HepG2 (cell line): ENCODE measurements around the gene NT5C. TPM values are rescaled to one million over a fixed set of nuclear protein-coding genes. Genes with fewer than 3 reads are reported as not detected.

Experiments
- ATAC-seq: fragments of 200-7000 bp; cut with Tn5 transposase; 3 replicates; pipeline ENCODE4 v1.9.1; 2020; ENCODE audit warnings: mild to moderate bottlenecking, moderate library complexity
- BruUV-seq: library from RNA; stranded (reverse); fragments of 400-500 nt; replicated peaks from 2 replicates; lab custom pipeline; 2021; lab: Mats Ljungman, UMichigan
- CTCF ChIA-PET: fragments of 300-600 bp; formaldehyde crosslinking; extraction: SDS; loops from one replicate; lab custom pipeline; 2021; ENCODE audit warnings: low total read pairs, inconsistent platforms, low intra/inter-chr PET ratio; lab: Yijun Ruan, JAX
- POLR2A ChIA-PET: fragments of 350-600 bp; sonication (Branson Sonifier 250); formaldehyde crosslinking; loops from one replicate; lab custom pipeline; 2020; ENCODE audit warnings: antibody characterized with exemption, inconsistent platforms; lab: Yijun Ruan, JAX
- DNase-seq: peaks from one replicate; pipeline ENCODE4 v3.0.0-alpha.2; 2015; ENCODE audit warnings: low spot score
- FAIRE-seq: peaks from 3 replicates; lab custom pipeline; 2011; peaks lifted over from hg19 to GRCh38; lab: Jason Lieb, UNC
- H2AFZ ChIP-seq: one replicate; pipeline ENCODE4 v1.6.1; 2011; ENCODE audit warnings: low read length, inconsistent platforms
- H3K27ac ChIP-seq: fragments of 300-600 bp; 3 replicates; pipeline ENCODE4 v1.8.0; 2011; ENCODE audit warnings: mixed run types, mild to moderate bottlenecking, mixed read lengths, low read length, inconsistent platforms; ENCODE audit not compliant: insufficient read depth; ENCODE audit errors: extremely low read length
- H3K27me3 ChIP-seq, 2 experiments: fragments of 200-600 bp in 1 of 2; 2 replicates in 1 of 2; 3 replicates in 1 of 2; pipeline versions ENCODE4 v1.6.0 to v1.8.0; 2011; ENCODE audit warnings: low read length in 2 of 2, mild to moderate bottlenecking in 2 of 2, moderate library complexity in 2 of 2, inconsistent platforms in 1 of 2; ENCODE audit not compliant: insufficient read depth in 2 of 2, control insufficient read depth in 1 of 2
- H3K36me3 ChIP-seq, 2 experiments: fragments of 200-600 bp in 1 of 2; replicated peaks in 1 of 2; 2 replicates in 1 of 2; 3 replicates in 1 of 2; pipeline versions ENCODE4 v1.5.1 to v1.8.0; 2011; ENCODE audit warnings: low read length in 2 of 2, inconsistent platforms in 1 of 2; ENCODE audit not compliant: insufficient read depth in 2 of 2, control insufficient read depth in 1 of 2
- H3K4me1 ChIP-seq: 2 replicates; pipeline ENCODE4 v1.5.1; 2012; ENCODE audit warnings: low read length, inconsistent platforms; ENCODE audit not compliant: insufficient read depth
- H3K4me2 ChIP-seq: 2 replicates; pipeline ENCODE4 v1.6.0; 2011; ENCODE audit warnings: low read depth, low read length, inconsistent platforms
- H3K4me3 ChIP-seq, 3 experiments: fragments of 200-600 bp in 1 of 3; sonication (generic), shearing (Covaris generic) in 1 of 3; replicated peaks in 1 of 3; 2 replicates each; pipeline ENCODE4 v1.5.1; 2011 to 2016; ENCODE audit warnings: low read length in 3 of 3, inconsistent platforms in 2 of 3, low read depth in 2 of 3, mild to moderate bottlenecking in 2 of 3, control low read depth in 1 of 3, mixed read lengths in 1 of 3; ENCODE audit not compliant: insufficient read depth in 1 of 3
- H3K79me2 ChIP-seq: one replicate; pipeline ENCODE4 v1.6.1; 2011; ENCODE audit warnings: low read length, inconsistent platforms; ENCODE audit not compliant: insufficient read depth
- H3K9ac ChIP-seq: 2 replicates; pipeline ENCODE4 v1.6.0; 2011; ENCODE audit warnings: mild to moderate bottlenecking, low read depth, low read length, inconsistent platforms; ENCODE audit not compliant: insufficient read depth
- H3K9me3 ChIP-seq: 2 replicates; pipeline ENCODE4 v1.5.1; 2012; ENCODE audit warnings: mild to moderate bottlenecking, low read length
- H4K20me1 ChIP-seq: 2 replicates; pipeline ENCODE4 v1.6.0; 2011; ENCODE audit warnings: inconsistent platforms, mild to moderate bottlenecking, low read length, moderate library complexity; ENCODE audit not compliant: insufficient read depth
- ATM ChIP-seq: fragments of 450-650 bp; IDR thresholded peaks from 2 replicates; pipeline ENCODE4 v1.7.1; 2017; ENCODE audit warnings: mild to moderate bottlenecking, borderline replicate concordance
- EED ChIP-seq: sonication (generic); formaldehyde crosslinking; IDR thresholded peaks from 2 replicates; pipeline ENCODE4 v1.5.0; 2020; ENCODE audit warnings: mild to moderate bottlenecking, missing genetic modification reagents
- HDAC1 ChIP-seq: sonication (generic); formaldehyde crosslinking; IDR thresholded peaks from 2 replicates; pipeline ENCODE4 v1.5.1; 2020; ENCODE audit warnings: mild to moderate bottlenecking, missing genetic modification reagents
- MYNN ChIP-seq: sonication (generic); formaldehyde crosslinking; IDR thresholded peaks from 2 replicates; pipeline ENCODE4 v1.4.0; 2020; ENCODE audit warnings: mild to moderate bottlenecking, low read depth, missing genetic modification reagents
- NR2F6 ChIP-seq, 2 experiments: IDR thresholded peaks; 2 replicates each; pipeline ENCODE4 v1.6.1; 2016; ENCODE audit warnings: antibody characterized with exemption in 1 of 2, mild to moderate bottlenecking in 1 of 2
- RXRA ChIP-seq: sonication (generic); formaldehyde crosslinking; IDR thresholded peaks from 2 replicates; pipeline ENCODE4 v1.5.1; 2020; ENCODE audit warnings: missing genetic modification reagents
- STAG1 ChIP-seq: sonication (generic); formaldehyde crosslinking; IDR thresholded peaks from 2 replicates; pipeline ENCODE4 v1.4.0; 2020; ENCODE audit warnings: missing genetic modification reagents
- ZBTB1 ChIP-seq: sonication (generic); formaldehyde crosslinking; IDR thresholded peaks from 2 replicates; pipeline ENCODE4 v1.4.0; 2020; ENCODE audit warnings: missing genetic modification reagents, borderline replicate concordance
- ZNF3 ChIP-seq: IDR thresholded peaks from 2 replicates; pipeline ENCODE4 v1.7.0; 2017; ENCODE audit warnings: inconsistent platforms
- ZNF335 ChIP-seq: sonication (generic); formaldehyde crosslinking; IDR thresholded peaks from 2 replicates; pipeline ENCODE4 v1.4.0; 2020; ENCODE audit warnings: missing genetic modification reagents
- ZNF749 ChIP-seq: sonication (generic); formaldehyde crosslinking; IDR thresholded peaks from 2 replicates; pipeline ENCODE4 v1.8.0; 2022; ENCODE audit warnings: mild to moderate bottlenecking, missing genetic modification reagents, moderate library complexity, borderline replicate concordance
- WGBS: methylation state at CpG from one replicate; pipeline ENCODE4 v1.1.6; 2017; ENCODE audit warnings: low lambda C conversion rate; 5-methylcytosine and 5-hydroxymethylcytosine counted together
- in situ Hi-C: cut with HindIII; loops from 2 replicates; pipeline ENCODE4 v1.10.0; 2017; ENCODE audit warnings: low pct_unique_long_range_greater_than_20kb; ENCODE audit not compliant: extremely low pct_ligation_motif_present
- intact Hi-C: fragments of 100-400 bp; cut with micrococcal nuclease; formaldehyde crosslinking; loops from one replicate; pipeline ENCODE4 v1.10.0; 2022; ENCODE audit not compliant: unreplicated experiment
- polyA plus RNA-seq, 8 experiments: library from polyadenylated mRNA; depleted of rRNA in 3 of 8; stranded (reverse) in 7 of 8; unstranded in 1 of 8; fragments of >200 nt; fragmentation: Illumina TruSeq in 4 of 8; extraction: Trizol in 4 of 8; gene quantifications; 2 replicates each; pipeline versions ENCODE4 v1.2.1 to v1.2.3, GENCODE V29; 2011 to 2016; ENCODE audit warnings: low read depth in 4 of 8, missing spikeins in 1 of 8, mixed read lengths in 1 of 8; ENCODE audit not compliant: insufficient read depth in 1 of 8
- total RNA-seq, 5 experiments: library from RNA; depleted of rRNA; stranded (reverse); fragments of >200 nt; fragmentation: Illumina TruSeq; extraction: Trizol; gene quantifications; 2 replicates each; pipeline ENCODE4 v1.2.3, GENCODE V29; 2016; ENCODE audit warnings: low read depth in 1 of 5
- TF ChIP-seq, protein P1 (sequence below): sonication (generic); formaldehyde crosslinking; IDR thresholded peaks from 2 replicates; pipeline ENCODE4 v1.5.0; 2020; ENCODE audit warnings: missing genetic modification reagents, mild to moderate bottlenecking, borderline replicate concordance
- TF ChIP-seq, protein P2 (sequence below): IDR thresholded peaks from 2 replicates; pipeline ENCODE4 v1.6.1; 2016; ENCODE audit warnings: control low read depth

NT5C gene
- total and polyA plus RNA-seq, 2 of the 13 experiments (the other 11 are each of a cell fraction or from before 2014, with no cell fraction given), result 42.8 to 48.6 TPM

DNA sequence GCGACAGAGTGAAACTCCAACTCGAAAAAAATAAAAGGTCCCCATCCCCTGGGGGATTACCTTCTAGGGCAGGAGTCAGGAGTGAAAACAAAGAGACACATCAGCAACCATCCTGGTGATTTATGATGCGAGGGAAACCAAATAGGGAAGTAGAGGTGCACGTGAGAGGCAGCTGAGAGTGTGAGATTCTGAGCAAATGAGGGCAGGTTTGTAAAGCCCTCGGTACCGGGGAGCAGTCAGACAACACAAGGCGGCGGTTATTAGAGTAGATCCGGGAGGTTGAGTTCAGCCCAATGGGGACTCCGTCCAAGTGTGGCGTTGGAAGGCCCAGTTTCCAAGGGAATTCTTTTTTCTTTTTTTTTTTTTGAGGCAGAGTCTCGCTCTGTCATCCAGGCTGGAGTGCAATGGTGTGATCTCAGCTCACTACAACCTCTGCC is 29.1 kb downstream of the NT5C start:
- intact Hi-C loops (no loop called here), in situ Hi-C loops (no loop called here)
- CTCF ChIA-PET, result no interaction called here
- no peaks in the 10 kb centered on the region for H3K36me3 ChIP-seq
- no peaks in the 10 kb centered on the region for H3K79me2 ChIP-seq
- H3K4me1 ChIP-seq, result peaks cover 9% of the 10 kb centered on the region
- BruUV-seq, result no TSS peak
- H3K9ac ChIP-seq, result no peak overlapping the region
- no peak overlapping the region for H3K4me2 ChIP-seq
- no peak for ATAC-seq
- peaks cover 0 to 3% of the 10 kb centered on the region in 2 experiments; a peak in 3 of 5 replicates for H3K27me3 ChIP-seq
- WGBS, result 58% methylated on average over 12 of the region's 12 CpGs
- H3K9me3 ChIP-seq, result no peaks in the 10 kb centered on the region
- POLR2A ChIA-PET, result interaction anchor here (0.6 to 0.9 kb wide), 2 partner anchors 17 to 25 kb away, joined by 3 to 5 read pairs; no protein-coding TSS in a partner anchor
- no peak for TF ChIP-seq EED
- no peak overlapping the region for H2AFZ ChIP-seq
- H3K27ac ChIP-seq, result no peak overlapping the region
- no peak for FAIRE-seq
- H4K20me1 ChIP-seq, result no peaks in the 10 kb centered on the region
- H3K4me3 ChIP-seq, result no peak overlapping the region
- DNase-seq, result no peak

DNA sequence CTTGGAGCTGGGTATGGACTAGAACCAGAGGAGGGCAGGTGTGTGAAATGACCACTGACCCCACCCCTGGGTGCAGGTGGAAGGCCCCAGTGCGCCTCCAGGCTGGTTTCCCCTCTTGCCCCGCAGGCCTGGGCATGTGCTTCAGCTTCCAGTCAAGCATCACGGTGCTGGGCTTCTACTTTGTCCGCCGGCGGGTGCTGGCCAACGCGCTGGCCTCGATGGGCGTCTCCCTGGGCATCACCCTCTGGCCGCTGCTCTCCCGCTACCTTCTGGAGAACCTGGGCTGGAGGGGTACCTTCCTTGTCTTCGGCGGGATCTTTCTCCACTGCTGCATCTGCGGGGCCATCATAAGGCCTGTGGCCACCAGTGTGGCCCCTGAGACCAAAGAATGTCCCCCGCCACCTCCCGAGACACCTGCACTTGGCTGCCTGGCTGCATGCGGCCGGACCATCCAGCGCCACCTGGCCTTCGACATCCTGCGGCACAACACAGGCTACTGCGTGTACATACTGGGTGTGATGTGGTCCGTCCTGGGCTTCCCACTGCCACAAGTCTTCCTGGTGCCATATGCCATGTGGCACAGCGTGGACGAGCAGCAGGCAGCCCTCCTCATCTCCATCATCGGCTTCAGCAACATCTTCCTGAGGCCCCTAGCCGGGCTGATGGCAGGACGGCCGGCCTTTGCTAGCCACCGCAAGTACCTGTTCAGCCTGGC is 31.5 kb downstream of the NT5C start:
- FAIRE-seq (no peak), ATAC-seq (no peak)
- H3K9me3 ChIP-seq, result no peaks in the 10 kb centered on the region
- no peaks in the 10 kb centered on the region for H3K79me2 ChIP-seq
- BruUV-seq, result no TSS peak
- no peak overlapping the region for H3K9ac ChIP-seq
- no peak overlapping the region for H3K27ac ChIP-seq
- TF ChIP-seq RXRA (CRISPR knock-in tag), result no peak
- TF ChIP-seq ZNF749 (CRISPR knock-in tag), result no peak
- no peak for TF ChIP-seq NR2F6 (IDR thresholded peaks at IDR 0.05)
- no peak for TF ChIP-seq NR2F6 (CRISPR knock-in tag; IDR thresholded peaks at IDR 0.05)
- no peak for TF ChIP-seq ZNF335 (CRISPR knock-in tag)
- TF ChIP-seq, protein P1, sequence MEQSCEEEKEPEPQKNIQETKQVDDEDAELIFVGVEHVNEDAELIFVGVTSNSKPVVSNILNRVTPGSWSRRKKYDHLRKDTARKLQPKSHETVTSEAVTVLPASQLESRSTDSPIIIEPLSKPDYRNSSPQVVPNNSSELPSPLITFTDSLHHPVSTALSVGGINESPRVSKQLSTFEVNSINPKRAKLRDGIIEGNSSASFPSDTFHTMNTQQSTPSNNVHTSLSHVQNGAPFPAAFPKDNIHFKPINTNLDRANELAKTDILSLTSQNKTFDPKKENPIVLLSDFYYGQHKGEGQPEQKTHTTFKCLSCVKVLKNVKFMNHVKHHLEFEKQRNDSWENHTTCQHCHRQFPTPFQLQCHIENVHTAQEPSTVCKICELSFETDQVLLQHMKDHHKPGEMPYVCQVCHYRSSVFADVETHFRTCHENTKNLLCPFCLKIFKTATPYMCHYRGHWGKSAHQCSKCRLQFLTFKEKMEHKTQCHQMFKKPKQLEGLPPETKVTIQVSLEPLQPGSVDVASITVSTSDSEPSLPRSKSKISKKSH (CRISPR knock-in tag), result no peak
- TF ChIP-seq STAG1 (CRISPR knock-in tag), result no peak
- TF ChIP-seq ZNF3 (CRISPR knock-in tag), result no peak
- no peak for TF ChIP-seq MYNN (CRISPR knock-in tag)
- TF ChIP-seq, protein P2, sequence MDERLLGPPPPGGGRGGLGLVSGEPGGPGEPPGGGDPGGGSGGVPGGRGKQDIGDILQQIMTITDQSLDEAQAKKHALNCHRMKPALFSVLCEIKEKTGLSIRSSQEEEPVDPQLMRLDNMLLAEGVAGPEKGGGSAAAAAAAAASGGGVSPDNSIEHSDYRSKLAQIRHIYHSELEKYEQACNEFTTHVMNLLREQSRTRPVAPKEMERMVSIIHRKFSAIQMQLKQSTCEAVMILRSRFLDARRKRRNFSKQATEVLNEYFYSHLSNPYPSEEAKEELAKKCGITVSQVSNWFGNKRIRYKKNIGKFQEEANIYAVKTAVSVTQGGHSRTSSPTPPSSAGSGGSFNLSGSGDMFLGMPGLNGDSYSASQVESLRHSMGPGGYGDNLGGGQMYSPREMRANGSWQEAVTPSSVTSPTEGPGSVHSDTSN (CRISPR knock-in tag), result no peak
- TF ChIP-seq ATM, result no peak
- TF ChIP-seq ZBTB1 (CRISPR knock-in tag), result no peak
- TF ChIP-seq HDAC1 (CRISPR knock-in tag), result no peak
- TF ChIP-seq, all 625 proteins: peak for 0
- Histone ChIP-seq H3K27me3 (peaks cover 2 to 3% of the 10 kb centered on the region in 2 experiments; a peak in 4 of 5 replicates), H3K36me3 (no peaks in the 10 kb centered on the region), H2AFZ (no peak overlapping the region), H3K4me1 (peaks cover 22% of the 10 kb centered on the region), H3K4me2 (no peak overlapping the region), H4K20me1 (no peaks in the 10 kb centered on the region), H3K4me3 (no peak overlapping the region)
- CTCF ChIA-PET, result no interaction called here
- POLR2A ChIA-PET, result no interaction called here
- in situ Hi-C loops (no loop called here), intact Hi-C loops (no loop called here)
- DNase-seq, result no peak
- WGBS, result 88% methylated on average over 31 of the region's 31 CpGs
